Smooth muscle cell of the brain vasculature (primary cell): ENCODE data around the gene RAP1B.
A peak's percentile ranks its signal among the peaks of the same experiment; 100 is the strongest.
"Not testable (repeated sequence)": the region's sequence is repeated elsewhere in the genome, so short reads cannot be mapped to it uniquely, and the experiment has no call there.

Source experiments
- DNase-seq: peaks from one replicate; pipeline ENCODE4 v3.0.0-alpha.2; 2012; ENCODE audit warnings: low read depth, low spot score

The RAP1B gene

DNA sequence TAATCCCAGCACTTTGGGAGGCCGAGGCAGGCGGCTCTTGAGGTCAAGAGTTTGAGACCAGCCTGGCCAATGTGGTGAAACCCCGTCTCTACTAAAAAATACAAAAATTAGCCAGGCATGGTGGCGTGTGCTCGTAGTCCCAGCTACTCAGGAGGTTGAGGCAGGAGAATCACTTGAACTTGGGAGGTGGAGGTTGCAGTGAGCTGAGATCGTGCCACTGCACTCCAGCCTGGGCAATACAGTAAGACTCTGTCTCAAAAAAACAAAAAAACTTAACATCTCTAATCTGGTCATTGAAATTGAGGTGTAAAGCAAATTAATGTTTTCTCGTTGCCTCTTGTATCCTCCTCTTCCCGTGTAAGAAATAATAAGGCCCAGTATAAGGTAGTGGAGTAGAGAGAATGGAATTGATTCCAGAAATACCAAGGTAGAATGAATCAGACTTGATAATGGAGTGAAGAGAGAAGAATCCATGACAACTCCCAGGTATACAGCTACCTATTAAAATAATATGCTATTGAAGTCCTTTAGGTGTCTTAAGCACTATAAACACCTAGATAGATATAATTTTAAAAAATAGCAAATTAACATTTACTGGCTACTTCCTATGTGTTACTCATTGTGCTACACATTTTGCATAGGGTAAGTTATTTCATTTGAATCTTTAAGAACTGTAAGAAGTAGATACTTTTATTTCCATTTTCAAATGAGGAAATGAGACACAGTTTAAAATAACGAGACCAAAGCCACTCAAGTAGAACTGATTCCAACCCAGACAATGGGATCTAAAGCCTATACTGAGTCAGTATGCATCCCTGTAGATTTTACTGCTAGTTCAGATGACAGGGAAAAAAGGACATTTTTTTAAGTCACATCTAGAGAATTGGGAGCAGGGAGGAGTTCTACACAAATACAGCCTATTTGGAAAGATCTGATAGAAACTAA, 23.2 kb downstream of the RAP1B start:
- no peak for DNase-seq

GRCh38 chr12:68636268-68636667, 25.6 kb downstream of the RAP1B start:
- no peak for DNase-seq

- not testable (repeated sequence) for DNase-seq
Measured at GRCh38 chr12:68637439-68637838, 26.7 kb downstream of the RAP1B start.

DNA sequence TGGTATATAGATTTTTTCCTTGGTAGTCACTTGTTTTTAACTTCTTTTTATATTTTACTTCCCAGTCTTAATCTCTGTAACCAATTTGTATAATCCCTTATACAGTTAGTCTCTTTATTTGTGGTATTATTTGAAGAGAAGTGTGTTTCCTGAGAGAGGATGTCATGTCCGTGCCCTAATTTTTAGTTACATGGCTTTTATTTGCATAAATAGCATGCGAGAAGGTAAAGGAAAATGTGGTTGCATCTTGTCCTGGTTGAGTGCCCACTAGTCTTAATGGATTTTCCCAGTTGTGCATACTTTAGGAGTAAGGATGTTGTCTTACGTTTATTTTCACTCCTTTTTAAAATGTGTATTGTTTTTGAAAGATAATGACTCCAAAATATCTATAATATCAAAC, 27.5 kb downstream of the RAP1B start:
- DNase-seq = no peak

GRCh38 chr12:68638721-68639395, 28.2 kb downstream of the RAP1B start:
- no peak for DNase-seq

- no peak for DNase-seq
Measured at GRCh38 chr12:68639396-68639767, 28.7 kb downstream of the RAP1B start.

DNA sequence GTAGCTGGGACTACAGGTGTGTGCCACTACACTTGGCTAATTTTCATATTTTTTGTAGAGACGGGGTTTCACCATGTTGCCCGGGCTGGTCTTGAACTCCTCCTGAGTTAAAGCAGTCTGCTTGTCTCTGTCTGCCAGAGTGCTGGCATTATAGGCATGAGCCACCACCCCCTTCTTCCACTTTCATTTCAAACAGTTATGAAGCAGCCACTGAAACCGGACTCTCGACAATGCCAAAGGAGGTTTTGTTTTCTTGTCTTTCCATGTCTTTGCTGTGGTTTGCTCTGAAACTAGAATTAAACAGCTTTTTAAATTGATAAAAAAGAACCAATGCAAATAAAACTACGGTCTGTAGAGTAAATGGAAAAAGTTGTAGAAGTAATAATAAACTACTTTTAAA, 30.4 kb downstream of the RAP1B start:
- DNase-seq = no peak

DNA sequence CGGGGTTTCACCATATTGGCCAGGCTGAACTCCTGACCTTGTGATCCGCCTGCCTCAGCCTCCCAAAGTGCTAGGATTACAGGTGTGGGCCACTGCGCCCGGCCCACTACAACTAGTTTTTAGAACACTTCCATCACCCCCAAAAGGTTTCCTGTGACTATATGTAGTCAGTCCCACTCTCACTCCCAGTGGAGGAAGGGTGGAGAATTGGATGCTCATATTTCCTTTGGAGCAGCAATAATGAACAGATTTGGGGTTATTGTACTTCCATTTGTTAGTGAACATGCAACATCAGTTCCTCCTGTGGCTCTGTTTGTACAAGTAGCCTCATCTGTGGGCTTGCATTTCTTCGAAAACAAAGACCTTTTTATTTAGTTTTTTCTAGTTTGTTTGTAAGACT, 35.8 kb downstream of the RAP1B start:
- DNase-seq = no peak

DNA sequence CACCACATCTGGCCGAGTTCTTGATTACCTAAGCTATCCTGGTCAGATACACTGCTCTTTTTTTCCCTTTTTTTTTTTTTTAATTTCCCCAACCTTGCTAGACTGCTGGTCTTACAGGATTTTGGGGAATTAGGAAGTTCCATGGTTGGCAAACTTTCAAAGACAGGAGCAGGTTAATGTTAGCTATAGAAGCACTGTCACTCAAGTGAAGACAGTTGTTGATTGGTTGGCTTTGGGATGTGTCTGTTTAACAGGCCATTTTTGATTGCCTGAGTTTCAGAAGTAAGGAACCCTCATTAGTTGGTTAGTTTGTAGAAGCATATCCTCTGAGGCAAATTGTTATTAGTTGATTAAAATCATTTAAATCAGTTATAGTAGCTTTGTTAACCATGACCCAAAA, 36.8 kb downstream of the RAP1B start:
- no peak for DNase-seq

DNA sequence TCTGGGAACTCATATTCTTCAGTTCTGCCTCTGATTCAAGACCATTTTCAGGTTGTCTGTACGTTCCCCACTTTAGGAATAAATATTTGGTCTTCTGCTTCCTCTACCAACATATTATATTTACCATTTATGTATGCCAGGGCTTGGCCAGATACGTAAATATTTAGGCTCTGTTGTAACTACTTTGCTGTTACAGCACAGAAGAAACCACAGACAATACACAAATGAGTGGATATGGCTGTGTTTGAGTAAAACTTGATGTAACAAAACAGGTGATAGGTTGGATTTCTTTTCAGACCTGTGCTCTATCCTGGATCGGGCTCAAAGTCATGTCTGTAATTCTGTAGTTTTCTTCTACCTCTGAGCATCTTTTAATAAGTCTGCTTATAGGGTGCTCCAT, 37.5 kb downstream of the RAP1B start:
- no peak for DNase-seq

- no peak for DNase-seq
Measured at GRCh38 chr12:68665016-68665569, 54.4 kb downstream of the RAP1B start.

DNA sequence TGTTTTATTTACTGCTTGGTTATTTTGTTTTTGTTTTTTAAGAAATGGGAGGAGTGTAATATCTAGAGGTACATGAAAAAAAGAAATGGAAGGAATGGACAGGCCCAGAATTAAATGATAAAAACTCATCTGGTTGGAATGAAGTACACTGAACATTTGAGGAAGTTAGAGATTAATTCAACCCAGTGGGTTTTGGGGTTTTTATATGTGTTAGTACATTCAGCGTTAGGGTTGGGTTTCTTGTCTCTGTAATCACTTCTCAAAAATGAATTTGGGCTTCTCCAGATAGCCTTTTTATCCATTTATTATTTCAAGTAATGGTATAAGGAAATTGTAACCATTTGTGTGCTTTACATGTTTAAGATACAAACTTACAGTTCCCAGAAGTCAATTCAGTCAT, 56.6 kb downstream of the RAP1B start:
- no peak for DNase-seq

GRCh38 chr12:68667896-68668295, 57.2 kb downstream of the RAP1B start:
- DNase-seq = no peak

DNA sequence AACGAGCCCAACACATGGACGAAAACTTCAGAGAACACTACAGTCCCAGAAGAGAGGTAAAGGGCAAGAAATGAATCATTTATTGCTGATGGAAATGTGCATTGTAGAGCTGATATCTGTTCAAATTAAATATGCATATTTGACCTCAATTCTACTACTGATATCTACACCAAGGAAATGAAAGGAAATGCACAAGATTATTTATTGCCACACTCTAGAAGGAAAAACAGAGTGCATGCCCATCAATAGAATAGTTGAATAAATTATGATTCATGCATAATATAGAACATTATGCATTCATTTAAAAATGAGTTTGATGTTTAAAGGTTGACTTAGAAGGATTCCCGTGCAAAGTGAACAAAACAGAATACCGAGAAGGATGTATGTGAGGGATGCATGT, 60.5 kb downstream of the RAP1B start:
- no peak for DNase-seq

- DNase-seq = no peak
Measured at GRCh38 chr12:68673788-68674187, 63.1 kb downstream of the RAP1B start.

GRCh38 chr12:68674376-68674775, 63.7 kb downstream of the RAP1B start:
- DNase-seq = no peak

- DNase-seq = no peak
Measured at GRCh38 chr12:68675101-68675842, 64.6 kb downstream of the RAP1B start.

- not testable (repeated sequence) for DNase-seq
Measured at GRCh38 chr12:68676854-68677253, 66.2 kb downstream of the RAP1B start.

- DNase-seq = no peak
Measured at GRCh38 chr12:68686262-68686594, 75.5 kb downstream of the RAP1B start.

DNA sequence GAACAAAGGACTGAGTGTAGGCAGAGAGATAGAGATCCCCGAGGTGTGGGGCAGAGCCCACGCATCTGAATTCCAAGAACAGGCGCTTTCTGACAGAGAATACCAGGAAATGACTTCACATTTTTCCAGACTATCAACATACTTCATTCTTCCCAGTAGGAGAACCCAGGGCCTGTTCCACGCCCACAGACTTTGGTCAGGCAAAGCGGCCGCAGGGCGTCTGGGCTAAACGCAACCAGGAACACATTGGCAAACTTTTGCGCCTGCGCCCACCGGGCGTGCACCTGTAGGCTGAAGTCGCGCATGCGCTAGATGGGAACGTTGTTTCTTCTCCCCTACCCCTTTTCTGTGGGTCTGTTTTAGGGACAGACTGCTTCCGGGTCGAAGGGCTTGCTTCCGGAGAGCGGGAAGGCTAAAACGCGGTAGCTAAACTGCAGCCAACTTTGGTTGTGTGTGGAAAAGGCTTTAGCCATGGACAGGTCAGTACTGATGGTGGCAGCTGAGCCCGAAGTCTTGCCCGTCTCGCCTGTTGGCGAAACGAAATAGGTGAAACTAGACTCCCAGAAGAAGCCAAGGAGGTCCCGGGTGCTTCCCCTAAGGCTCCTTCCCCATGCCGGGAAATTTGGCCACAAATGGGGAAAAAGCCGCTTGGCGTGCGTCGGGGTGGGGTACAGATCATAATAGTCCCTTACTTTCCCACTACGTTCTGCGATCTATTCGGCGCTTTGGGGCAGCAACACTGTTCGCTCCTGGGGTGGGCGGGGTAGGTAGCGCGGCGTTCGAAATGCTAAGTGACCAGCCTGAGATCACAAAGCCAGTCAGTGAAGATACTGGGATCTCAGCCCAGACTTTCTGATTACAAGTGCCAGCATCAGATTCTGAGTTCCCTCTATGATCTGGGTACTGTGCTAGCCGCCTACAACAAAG, 76.2 kb downstream of the RAP1B start, which contains the start of gene NUP107:
TSS of gene NUP107 (plus strand) at position 384 of the 927 bp plus-strand sequence. CDS start at position 472, 88 bp downstream.
- peak; percentile 97 for DNase-seq

DNA sequence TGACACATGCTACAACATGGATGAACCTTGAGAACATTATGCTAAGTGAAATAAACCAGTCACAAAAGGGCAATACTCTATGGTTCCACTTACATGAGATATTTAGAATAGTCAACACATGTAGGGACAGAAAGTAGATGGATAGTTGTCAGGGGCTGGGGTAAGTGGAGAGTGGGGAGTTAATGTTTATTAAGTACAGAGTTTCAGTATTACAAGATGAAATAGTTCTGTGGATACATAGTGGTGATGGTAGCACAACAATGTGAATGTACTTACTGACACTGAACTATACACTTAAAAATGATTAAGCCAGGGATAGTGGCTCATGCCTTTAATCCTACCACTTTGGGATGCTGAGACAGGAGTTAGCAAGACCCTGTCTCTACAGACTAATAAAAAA, 84.8 kb downstream of the RAP1B start:
- no peak for DNase-seq
